RCC 7860 (cell line): Measurements from ENCODE around the gene TMTC2.
"Not testable (repeated sequence)": the region's sequence is repeated elsewhere in the genome, so short reads cannot be mapped to it uniquely, and the experiment has no call there.

Experiments
- DNase-seq: peaks from one replicate; pipeline ENCODE4 v3.0.0-alpha.2; 2015; ENCODE audit warnings: low spot score
- FAIRE-seq: peaks from 2 replicates; lab custom pipeline; 2012; peaks lifted over from hg19 to GRCh38; lab: Jason Lieb, UNC

TMTC2 gene

GRCh38 chr12:82783435-82783834, 96.7 kb downstream of the TMTC2 start:
- no peak for FAIRE-seq

GRCh38 chr12:82787016-82787415, 100.3 kb downstream of the TMTC2 start:
- FAIRE-seq: no peak

More at GRCh38 chr12:82783435-82783834, 96.7 kb downstream of the TMTC2 start:
- no peak for DNase-seq

GRCh38 chr12:82788594-82788993, 101.9 kb downstream of the TMTC2 start:
- FAIRE-seq (no peak), DNase-seq (no peak)

More at GRCh38 chr12:82787016-82787415, 100.3 kb downstream of the TMTC2 start:
- DNase-seq: no peak

GRCh38 chr12:82789674-82790073, 103.0 kb downstream of the TMTC2 start:
- FAIRE-seq (no peak), DNase-seq (no peak)

GRCh38 chr12:82793751-82794281, 107.1 kb downstream of the TMTC2 start:
- no peak for FAIRE-seq
- no peak for DNase-seq

GRCh38 chr12:82797480-82797879, 110.8 kb downstream of the TMTC2 start:
- DNase-seq: no peak
- no peak for FAIRE-seq

- FAIRE-seq: no peak
Observed at GRCh38 chr12:82800185-82800584, 113.5 kb downstream of the TMTC2 start.

GRCh38 chr12:82801951-82802610, 115.4 kb downstream of the TMTC2 start:
- DNase-seq (no peak), FAIRE-seq (no peak)

More at GRCh38 chr12:82800185-82800584, 113.5 kb downstream of the TMTC2 start:
- DNase-seq: no peak

- no peak for FAIRE-seq
- no peak for DNase-seq
Observed at GRCh38 chr12:82803201-82803600, 116.5 kb downstream of the TMTC2 start.

GRCh38 chr12:82804601-82805000, 117.9 kb downstream of the TMTC2 start:
- FAIRE-seq: no peak

GRCh38 chr12:82805004-82805403, 118.3 kb downstream of the TMTC2 start:
- DNase-seq, FAIRE-seq: not testable (repeated sequence)

More at GRCh38 chr12:82804601-82805000, 117.9 kb downstream of the TMTC2 start:
- DNase-seq: no peak

- FAIRE-seq: no peak
Observed at GRCh38 chr12:82805812-82806497, 119.2 kb downstream of the TMTC2 start.

GRCh38 chr12:82807132-82807737, 120.5 kb downstream of the TMTC2 start:
- no peak for DNase-seq
- FAIRE-seq: no peak

More at GRCh38 chr12:82805812-82806497, 119.2 kb downstream of the TMTC2 start:
- no peak for DNase-seq

GRCh38 chr12:82810568-82810967, 123.9 kb downstream of the TMTC2 start:
- no peak for DNase-seq
- FAIRE-seq: no peak

- DNase-seq: no peak
- no peak for FAIRE-seq
Observed at GRCh38 chr12:82817368-82817767, 130.7 kb downstream of the TMTC2 start.

GRCh38 chr12:82818271-82819035, 131.7 kb downstream of the TMTC2 start:
- FAIRE-seq: no peak
- no peak for DNase-seq

- DNase-seq (no peak), FAIRE-seq (no peak)
Observed at GRCh38 chr12:82826505-82826904, 139.8 kb downstream of the TMTC2 start.

GRCh38 chr12:82832096-82832495, 145.4 kb downstream of the TMTC2 start:
- DNase-seq: no peak

GRCh38 chr12:82832981-82833380, 146.3 kb downstream of the TMTC2 start:
- FAIRE-seq (no peak), DNase-seq (no peak)

More at GRCh38 chr12:82832096-82832495, 145.4 kb downstream of the TMTC2 start:
- FAIRE-seq: no peak

- FAIRE-seq: no peak
- DNase-seq: no peak
Observed at GRCh38 chr12:82833481-82833880, 146.8 kb downstream of the TMTC2 start.

GRCh38 chr12:82835217-82835616, 148.5 kb downstream of the TMTC2 start:
- FAIRE-seq (no peak), DNase-seq (no peak)
